CD14-positive monocyte (primary cell): ENCODE data around the gene KRT222. TPM values are rescaled to one million over a fixed set of nuclear protein-coding genes. Genes with fewer than 3 reads are reported as not detected.

Experiments used
- DNase-seq, 3 donors: peaks; one replicate each; pipeline ENCODE4 v3.0.0-alpha.2; 2011 to 2022
- H2AFZ ChIP-seq: 2 replicates; pipeline ENCODE4 v1.6.0; 2012; ENCODE audit warnings: mild to moderate bottlenecking, low read depth, low read length, inconsistent platforms; ENCODE audit not compliant: insufficient read depth, poor library complexity, severe bottlenecking
- H3K27ac ChIP-seq, 2 donors: 1 replicate in 1 of 2; 2 replicates in 1 of 2; pipeline ENCODE4 v1.5.1; 2012 to 2013; ENCODE audit warnings: low read length in 2 of 2, control low read depth in 1 of 2, inconsistent platforms in 1 of 2, low read depth in 1 of 2, mild to moderate bottlenecking in 1 of 2
- H3K27me3 ChIP-seq, 2 donors: one replicate each; pipeline versions ENCODE4 v1.6.0 to v1.6.1; 2011 to 2013; ENCODE audit warnings: low read length in 2 of 2; ENCODE audit not compliant: control insufficient read depth in 2 of 2, insufficient read depth in 2 of 2
- H3K36me3 ChIP-seq, 2 donors: replicated peaks in 1 of 2; 1 replicate in 1 of 2; 2 replicates in 1 of 2; pipeline versions ENCODE4 v1.5.1 to v1.6.1; 2012 to 2013; ENCODE audit warnings: low read length in 2 of 2, control low read depth in 1 of 2, inconsistent platforms in 1 of 2, mild to moderate bottlenecking in 1 of 2; ENCODE audit not compliant: insufficient read depth in 2 of 2, control insufficient read depth in 1 of 2
- H3K4me1 ChIP-seq, 2 donors: 1 replicate in 1 of 2; 2 replicates in 1 of 2; pipeline versions ENCODE4 v1.5.1 to v1.6.1; 2012 to 2013; ENCODE audit warnings: low read length in 2 of 2, control low read depth in 1 of 2, inconsistent platforms in 1 of 2, mild to moderate bottlenecking in 1 of 2, moderate library complexity in 1 of 2; ENCODE audit not compliant: insufficient read depth in 2 of 2, control insufficient read depth in 1 of 2
- H3K4me2 ChIP-seq: replicated peaks from 2 replicates; pipeline ENCODE3; 2012; ENCODE audit warnings: low read length, moderate library complexity, mild to moderate bottlenecking; ENCODE audit not compliant: poor library complexity, severe bottlenecking; ENCODE audit errors: extremely low read depth
- H3K4me3 ChIP-seq, 3 experiments: fragments of 200-600 bp in 1 of 3; sonication (generic) in 1 of 3; replicated peaks in 1 of 3; 1 replicate in 2 of 3; 2 replicates in 1 of 3; pipeline ENCODE4 v1.5.1; 2011 to 2013; ENCODE audit warnings: low read length in 3 of 3, mild to moderate bottlenecking in 3 of 3, control low read depth in 2 of 3, low read depth in 2 of 3, inconsistent platforms in 1 of 3, moderate library complexity in 1 of 3
- H3K79me2 ChIP-seq: 2 replicates; pipeline ENCODE4 v1.6.0; 2012; ENCODE audit warnings: mild to moderate bottlenecking, control low read depth, inconsistent platforms, low read length, moderate library complexity; ENCODE audit not compliant: insufficient read depth
- H3K9ac ChIP-seq: 2 replicates; pipeline ENCODE4 v1.6.0; 2017; ENCODE audit warnings: low read length, mild to moderate bottlenecking; ENCODE audit not compliant: insufficient read depth, poor library complexity, severe bottlenecking
- H3K9me3 ChIP-seq, 2 donors: replicated peaks in 1 of 2; 1 replicate in 1 of 2; 2 replicates in 1 of 2; pipeline versions ENCODE4 v1.5.1 to v1.6.1; 2012 to 2013; ENCODE audit warnings: low read length in 2 of 2, control low read depth in 1 of 2; ENCODE audit not compliant: control insufficient read depth in 1 of 2, insufficient read depth in 1 of 2
- H4K20me1 ChIP-seq: 2 replicates; pipeline ENCODE4 v1.6.0; 2012; ENCODE audit warnings: mild to moderate bottlenecking, low read length, control low read depth, moderate library complexity; ENCODE audit not compliant: insufficient read depth
- H3K27ac Mint-ChIP-seq, 7 donors: one replicate each; pipeline ENCODE4 v1.8.0; 2020; ENCODE audit warnings: mild to moderate bottlenecking in 7 of 7, mixed read lengths in 7 of 7, moderate library complexity in 6 of 7, inconsistent platforms in 2 of 7
- H3K27me3 Mint-ChIP-seq, 3 donors: one replicate each; pipeline ENCODE4 v1.8.0; 2021 to 2022; ENCODE audit warnings: low read depth in 3 of 3, mild to moderate bottlenecking in 3 of 3, mixed read lengths in 3 of 3, moderate library complexity in 3 of 3, inconsistent platforms in 1 of 3
- H3K36me3 Mint-ChIP-seq, 2 donors: one replicate each; pipeline ENCODE4 v1.8.0; 2020; ENCODE audit warnings: mixed read lengths in 2 of 2, inconsistent platforms in 1 of 2, mild to moderate bottlenecking in 1 of 2
- H3K4me1 Mint-ChIP-seq: one replicate; pipeline ENCODE4 v1.8.0; 2020; ENCODE audit warnings: mild to moderate bottlenecking, mixed read lengths
- H3K4me3 Mint-ChIP-seq, 2 donors: one replicate each; pipeline ENCODE4 v1.8.0; 2020; ENCODE audit warnings: mild to moderate bottlenecking in 2 of 2, mixed read lengths in 2 of 2, moderate library complexity in 1 of 2
- H3K9me3 Mint-ChIP-seq, 7 donors: one replicate each; pipeline ENCODE4 v1.8.0; 2020 to 2022; ENCODE audit warnings: mixed read lengths in 7 of 7, mild to moderate bottlenecking in 6 of 7, moderate library complexity in 6 of 7, inconsistent platforms in 2 of 7
- CTCF ChIP-seq: fragments of 200-600 bp; IDR thresholded peaks from one replicate; pipeline ENCODE4 v1.8.0; 2022; ENCODE audit warnings: antibody characterized with exemption, mild to moderate bottlenecking
- WGBS: methylation state at CpG from one replicate; pipeline ENCODE4 v1.1.5; 2013; ENCODE audit warnings: missing lambda C conversion rate; ENCODE audit not compliant: insufficient coverage; 5-methylcytosine and 5-hydroxymethylcytosine counted together
- intact Hi-C, 2 donors: fragments of 100-400 bp; cut with micrococcal nuclease; formaldehyde crosslinking; loops; one replicate each; pipeline versions ENCODE4 v1.15.0 to v1.15.1; 2023
- polyA plus RNA-seq, 3 donors: library from polyadenylated mRNA; depleted of rRNA in 1 of 3; unstranded in 2 of 3; stranded (reverse) in 1 of 3; fragments of 300-500 nt in 2 of 3; fragments of >200 nt in 1 of 3; fragmentation: Illumina TruSeq in 2 of 3; gene quantifications; 1 replicate in 2 of 3; 2 replicates in 1 of 3; pipeline ENCODE4 v1.2.3, GENCODE V29; 2012 to 2021

The KRT222 gene
- polyA plus RNA-seq, 3 donors, result not detected

DNA sequence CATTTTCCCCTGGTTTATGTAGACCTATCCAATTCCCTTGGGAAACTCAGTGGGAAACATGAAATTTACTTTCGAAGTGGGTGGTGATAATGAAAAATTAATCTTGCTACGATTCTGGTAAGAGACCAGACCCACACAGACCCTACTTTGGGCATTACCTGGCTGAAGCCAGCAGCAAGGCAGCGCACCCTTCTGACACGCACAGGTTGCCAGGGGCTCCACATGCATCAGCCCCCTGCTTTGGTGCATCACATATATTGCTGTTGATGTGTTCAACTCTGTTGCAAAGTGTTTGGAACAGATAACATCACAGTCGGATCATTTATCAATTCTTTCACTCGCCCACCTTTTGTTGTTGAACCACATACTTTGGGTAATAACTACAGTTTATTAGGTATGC lies 44.0 kb downstream of the KRT222 start:
- H2AFZ ChIP-seq, result no peak overlapping the region
- no peak overlapping the region for H3K27ac Mint-ChIP-seq
- H3K79me2 ChIP-seq, result no peaks in the 10 kb centered on the region
- H3K9ac ChIP-seq, result no peak overlapping the region
- no peak overlapping the region for H3K27ac ChIP-seq
- no peak overlapping the region for H3K4me2 ChIP-seq
- H3K9me3 Mint-ChIP-seq, result no peaks in the 10 kb centered on the region
- H4K20me1 ChIP-seq, result no peaks in the 10 kb centered on the region
- DNase-seq, result no peak
- no peaks in the 10 kb centered on the region for H3K27me3 ChIP-seq
- peaks cover 18 to 20% of the 10 kb centered on the region in 2 donors for H3K4me1 ChIP-seq
- no peaks in the 10 kb centered on the region for H3K9me3 ChIP-seq
- H3K4me1 Mint-ChIP-seq, result peaks cover 28% of the 10 kb centered on the region
- no peaks in the 10 kb centered on the region for H3K36me3 Mint-ChIP-seq
- intact Hi-C loops, result no loop called here
- H3K4me3 ChIP-seq, result no peak overlapping the region
- no peak overlapping the region for H3K4me3 Mint-ChIP-seq
- TF ChIP-seq CTCF, result no peak
- H3K36me3 ChIP-seq, result no peaks in the 10 kb centered on the region
- peaks cover 17 to 19% (median 17%) of the 10 kb centered on the region in 3 donors for H3K27me3 Mint-ChIP-seq
- 100% methylated on average over 1 of the region's 6 CpGs for WGBS

GRCh38 chr17:40618754-40619625 lies 46.0 kb downstream of the KRT222 start:
- TF ChIP-seq CTCF, result no peak
- no peak overlapping the region for H3K4me2 ChIP-seq
- H3K27ac ChIP-seq, result no peak overlapping the region
- no peak overlapping the region for H3K4me3 ChIP-seq
- intact Hi-C loops, result no loop called here
- Mint-ChIP-seq H3K27ac (no peak overlapping the region), H3K4me3 (no peak overlapping the region), H3K4me1 (peaks cover 37% of the 10 kb centered on the region), H3K36me3 (no peaks in the 10 kb centered on the region), H3K9me3 (no peaks in the 10 kb centered on the region), H3K27me3 (peaks cover 17 to 23% (median 19%) of the 10 kb centered on the region in 3 donors)
- no peaks in the 10 kb centered on the region for H3K36me3 ChIP-seq
- peaks cover 28 to 29% of the 10 kb centered on the region in 2 donors for H3K4me1 ChIP-seq
- H4K20me1 ChIP-seq, result no peaks in the 10 kb centered on the region
- 95% methylated on average over 10 of the region's 16 CpGs for WGBS
- no peaks in the 10 kb centered on the region for H3K27me3 ChIP-seq
- DNase-seq, result no peak
- H3K9me3 ChIP-seq, result no peaks in the 10 kb centered on the region
- no peaks in the 10 kb centered on the region for H3K79me2 ChIP-seq
- no peak overlapping the region for H3K9ac ChIP-seq
- no peak overlapping the region for H2AFZ ChIP-seq
